Bronchial epithelial cell (primary cell): ENCODE results near the gene ARPP21. TPM values are rescaled to one million over a fixed set of nuclear protein-coding genes. Genes with fewer than 3 reads are reported as not detected.
"Not testable (repeated sequence)": the region's sequence is repeated elsewhere in the genome, so short reads cannot be mapped to it uniquely, and the experiment has no call there.

Source experiments
- DNase-seq: peaks from one replicate; pipeline ENCODE4 v3.0.0-alpha.2; 2010; ENCODE audit warnings: low read depth
- FAIRE-seq: peaks from 2 replicates; lab custom pipeline; 2011; peaks lifted over from hg19 to GRCh38; lab: Jason Lieb, UNC
- H3K27me3 ChIP-seq: 2 replicates; pipeline ENCODE4 v1.5.1; 2011; ENCODE audit warnings: low read length; ENCODE audit not compliant: control insufficient read depth, insufficient read depth
- H3K36me3 ChIP-seq: 2 replicates; pipeline ENCODE4 v1.5.1; 2011; ENCODE audit warnings: low read length; ENCODE audit not compliant: control insufficient read depth, insufficient read depth
- H3K4me3 ChIP-seq: 2 replicates; pipeline ENCODE4 v1.5.1; 2011; ENCODE audit warnings: mild to moderate bottlenecking, low read depth, low read length, control low read depth
- total RNA-seq: library from RNA; depleted of rRNA; stranded (reverse); fragments of >200 nt; gene quantifications from 2 replicates; pipeline ENCODE4 v1.2.1, GENCODE V29; 2014
- TF ChIP-seq, protein P1 (sequence below): IDR thresholded peaks from 2 replicates; pipeline ENCODE4 v1.5.1; 2011; ENCODE audit warnings: mild to moderate bottlenecking, moderate library complexity, low read length, control low read depth, inconsistent platforms; ENCODE audit not compliant: insufficient read depth, severe bottlenecking

ARPP21 gene
- total RNA-seq, 1 donor from 2014 or later: not detected

DNA sequence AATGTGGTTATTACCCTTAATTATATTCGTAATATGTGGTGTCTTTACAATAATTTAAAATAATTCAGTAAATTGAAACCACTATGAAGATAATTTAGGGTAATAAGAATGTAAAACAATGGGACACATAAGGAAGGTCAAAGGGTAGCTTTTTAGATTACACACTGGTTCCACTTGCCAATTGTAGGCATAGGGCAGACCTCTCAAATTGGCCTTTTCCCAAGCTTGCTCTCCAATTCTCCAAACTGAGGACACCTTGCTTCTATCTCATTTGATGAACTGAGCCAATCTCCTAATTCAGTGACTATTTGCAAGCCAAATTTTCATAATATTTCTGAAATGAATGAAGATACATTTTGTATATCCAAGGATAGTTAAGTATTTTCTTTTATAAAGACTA, 151.4 kb downstream of the ARPP21 start:
- FAIRE-seq (no peak), DNase-seq (no peak)
- no peaks in the 10 kb centered on the region for H3K36me3 ChIP-seq
- TF ChIP-seq, protein P1, sequence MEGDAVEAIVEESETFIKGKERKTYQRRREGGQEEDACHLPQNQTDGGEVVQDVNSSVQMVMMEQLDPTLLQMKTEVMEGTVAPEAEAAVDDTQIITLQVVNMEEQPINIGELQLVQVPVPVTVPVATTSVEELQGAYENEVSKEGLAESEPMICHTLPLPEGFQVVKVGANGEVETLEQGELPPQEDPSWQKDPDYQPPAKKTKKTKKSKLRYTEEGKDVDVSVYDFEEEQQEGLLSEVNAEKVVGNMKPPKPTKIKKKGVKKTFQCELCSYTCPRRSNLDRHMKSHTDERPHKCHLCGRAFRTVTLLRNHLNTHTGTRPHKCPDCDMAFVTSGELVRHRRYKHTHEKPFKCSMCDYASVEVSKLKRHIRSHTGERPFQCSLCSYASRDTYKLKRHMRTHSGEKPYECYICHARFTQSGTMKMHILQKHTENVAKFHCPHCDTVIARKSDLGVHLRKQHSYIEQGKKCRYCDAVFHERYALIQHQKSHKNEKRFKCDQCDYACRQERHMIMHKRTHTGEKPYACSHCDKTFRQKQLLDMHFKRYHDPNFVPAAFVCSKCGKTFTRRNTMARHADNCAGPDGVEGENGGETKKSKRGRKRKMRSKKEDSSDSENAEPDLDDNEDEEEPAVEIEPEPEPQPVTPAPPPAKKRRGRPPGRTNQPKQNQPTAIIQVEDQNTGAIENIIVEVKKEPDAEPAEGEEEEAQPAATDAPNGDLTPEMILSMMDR: no peak
- no peaks in the 10 kb centered on the region for H3K27me3 ChIP-seq
- no peak overlapping the region for H3K4me3 ChIP-seq

DNA sequence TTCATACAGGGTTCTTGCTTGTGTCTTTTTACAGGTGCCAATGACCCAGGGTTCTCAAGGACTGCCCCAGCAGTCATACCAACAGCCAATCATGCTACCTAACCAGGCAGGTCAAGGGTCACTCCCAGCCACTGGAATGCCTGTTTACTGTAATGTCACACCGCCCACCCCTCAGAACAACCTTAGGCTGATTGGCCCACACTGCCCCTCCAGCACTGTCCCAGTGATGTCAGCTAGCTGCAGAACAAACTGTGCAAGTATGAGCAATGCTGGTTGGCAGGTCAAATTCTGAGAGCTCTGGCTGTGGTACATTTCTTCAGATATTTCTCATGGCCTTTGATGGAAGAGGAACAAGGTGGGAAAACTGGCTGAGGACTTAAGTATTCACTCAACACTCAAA, 154.3 kb downstream of the ARPP21 start:
- Histone ChIP-seq H3K4me3 (no peak overlapping the region), H3K27me3 (no peaks in the 10 kb centered on the region), H3K36me3 (no peaks in the 10 kb centered on the region)
- no peak for FAIRE-seq
- no peak for DNase-seq
- TF ChIP-seq, protein P1: no peak

DNA sequence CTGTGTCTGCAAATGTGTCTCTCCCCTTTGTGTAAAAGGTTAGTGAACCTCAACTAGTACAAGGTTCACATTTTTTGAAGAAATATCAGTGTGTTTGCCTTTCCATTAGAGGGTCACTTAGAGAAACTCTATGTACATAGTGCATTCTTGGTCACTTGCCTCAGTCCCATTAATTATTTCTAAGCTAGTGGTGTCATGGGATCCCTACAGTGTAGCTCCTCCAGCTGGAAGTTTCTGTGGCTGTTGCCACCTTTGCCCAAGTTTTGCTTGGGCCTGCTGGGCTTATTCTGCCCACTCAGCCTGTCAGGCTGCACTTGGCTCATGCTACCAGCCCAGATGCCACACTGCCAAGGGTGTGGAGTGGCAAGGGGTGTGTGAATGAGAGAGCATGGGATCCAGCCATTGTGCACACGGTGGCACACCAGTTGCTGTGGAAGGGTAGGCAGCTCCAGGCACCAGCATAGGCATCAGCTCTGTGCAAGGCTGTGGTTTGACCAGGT, 161.7 kb downstream of the ARPP21 start:
- no peaks in the 10 kb centered on the region for H3K36me3 ChIP-seq
- no peak for FAIRE-seq
- TF ChIP-seq, protein P1: no peak
- no peak for DNase-seq
- no peak overlapping the region for H3K4me3 ChIP-seq
- H3K27me3 ChIP-seq: no peaks in the 10 kb centered on the region

DNA sequence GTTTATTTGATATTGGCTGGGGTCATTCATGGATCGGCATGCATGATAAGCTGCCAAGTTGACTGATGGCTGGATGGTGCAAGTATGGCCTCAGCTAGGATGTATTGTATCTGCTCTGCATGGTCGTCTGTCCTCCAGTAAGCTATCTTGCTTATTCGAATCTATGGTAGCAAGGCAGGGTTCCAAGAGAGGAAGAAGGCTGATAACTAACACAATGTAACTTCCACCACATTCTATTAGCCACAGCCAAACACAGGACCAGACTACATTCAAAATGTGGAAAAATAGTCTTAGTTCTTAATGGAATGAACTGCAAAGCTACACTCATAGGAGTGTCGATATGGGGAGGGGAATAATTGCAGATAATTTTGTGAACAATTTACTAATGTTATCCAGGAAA, 175.2 kb downstream of the ARPP21 start:
- TF ChIP-seq, protein P1: no peak
- H3K27me3 ChIP-seq: no peaks in the 10 kb centered on the region
- no peak for FAIRE-seq

DNA sequence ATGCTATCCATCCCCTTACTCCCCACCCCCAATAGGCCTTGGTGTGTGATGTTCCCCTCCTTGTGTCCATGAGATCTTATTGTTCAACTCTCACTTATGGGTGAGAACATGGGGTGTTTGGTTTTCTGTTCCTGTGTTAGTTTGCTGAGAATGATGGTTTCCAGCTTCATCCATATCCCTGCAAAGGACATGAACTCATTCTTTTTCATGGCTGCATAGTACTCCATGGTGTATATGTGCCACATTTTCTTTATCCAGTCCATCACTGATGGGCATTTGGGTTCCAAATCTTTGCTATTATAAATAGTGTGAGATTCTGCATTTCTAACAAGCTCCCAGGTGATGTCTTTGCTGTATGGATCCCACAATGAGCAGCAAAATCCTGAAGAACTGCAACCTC, 176.5 kb downstream of the ARPP21 start:
- H3K4me3 ChIP-seq, H3K36me3 ChIP-seq, DNase-seq, FAIRE-seq, H3K27me3 ChIP-seq: not testable (repeated sequence)

More for the DNA sequence above, 175.2 kb downstream of the ARPP21 start:
- Histone ChIP-seq H3K36me3 (no peaks in the 10 kb centered on the region), H3K4me3 (no peak overlapping the region)
- DNase-seq: no peak

DNA sequence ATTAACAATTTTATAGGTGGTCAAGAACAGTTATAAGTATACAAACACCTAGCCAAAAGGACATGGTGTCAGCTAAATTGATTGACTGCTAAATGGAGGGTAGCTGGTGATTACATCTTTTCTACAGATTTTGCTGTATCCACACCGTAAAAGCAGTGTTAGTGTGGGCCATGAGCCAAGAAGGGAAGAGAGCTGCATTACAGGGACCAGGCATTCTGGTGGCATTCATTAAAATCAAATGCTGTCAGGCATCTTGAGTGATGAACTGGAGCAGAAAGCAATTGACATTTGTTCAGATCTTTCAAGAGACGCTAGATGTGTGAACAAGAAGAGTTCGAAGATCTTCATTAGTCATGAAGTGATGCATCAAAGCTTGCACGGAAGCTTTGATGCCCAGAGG, 177.9 kb downstream of the ARPP21 start:
- FAIRE-seq: no peak
- no peak for DNase-seq
- no peak overlapping the region for H3K4me3 ChIP-seq
- TF ChIP-seq, protein P1: no peak
- H3K27me3 ChIP-seq: no peaks in the 10 kb centered on the region
- no peaks in the 10 kb centered on the region for H3K36me3 ChIP-seq
